Measurements from ENCODE around the gene SLC18A2.
"Not testable (repeated sequence)": the region's sequence is repeated elsewhere in the genome, so short reads cannot be mapped to it uniquely, and the experiment has no call there.

SLC18A2 gene

DNA sequence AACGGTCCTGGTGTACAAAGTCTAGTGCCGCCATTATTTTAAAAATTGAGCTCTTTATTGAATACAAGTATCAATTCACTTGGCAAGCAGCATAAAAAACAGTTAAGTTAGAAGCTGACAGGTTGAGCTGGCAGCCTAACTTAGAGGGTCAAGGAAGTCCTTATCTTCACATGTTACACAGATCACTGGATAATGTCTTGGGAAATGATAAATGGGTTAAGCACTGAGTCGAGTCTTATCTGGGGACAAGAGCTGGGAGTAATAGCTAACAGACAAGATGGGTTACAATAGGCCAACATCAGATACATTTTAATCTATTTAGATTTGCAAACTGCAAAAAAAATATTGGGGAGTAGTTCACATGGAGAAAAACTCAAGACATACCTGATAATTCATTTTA is 34.2 kb downstream of the SLC18A2 start:
- TF ChIP-seq, protein P1, sequence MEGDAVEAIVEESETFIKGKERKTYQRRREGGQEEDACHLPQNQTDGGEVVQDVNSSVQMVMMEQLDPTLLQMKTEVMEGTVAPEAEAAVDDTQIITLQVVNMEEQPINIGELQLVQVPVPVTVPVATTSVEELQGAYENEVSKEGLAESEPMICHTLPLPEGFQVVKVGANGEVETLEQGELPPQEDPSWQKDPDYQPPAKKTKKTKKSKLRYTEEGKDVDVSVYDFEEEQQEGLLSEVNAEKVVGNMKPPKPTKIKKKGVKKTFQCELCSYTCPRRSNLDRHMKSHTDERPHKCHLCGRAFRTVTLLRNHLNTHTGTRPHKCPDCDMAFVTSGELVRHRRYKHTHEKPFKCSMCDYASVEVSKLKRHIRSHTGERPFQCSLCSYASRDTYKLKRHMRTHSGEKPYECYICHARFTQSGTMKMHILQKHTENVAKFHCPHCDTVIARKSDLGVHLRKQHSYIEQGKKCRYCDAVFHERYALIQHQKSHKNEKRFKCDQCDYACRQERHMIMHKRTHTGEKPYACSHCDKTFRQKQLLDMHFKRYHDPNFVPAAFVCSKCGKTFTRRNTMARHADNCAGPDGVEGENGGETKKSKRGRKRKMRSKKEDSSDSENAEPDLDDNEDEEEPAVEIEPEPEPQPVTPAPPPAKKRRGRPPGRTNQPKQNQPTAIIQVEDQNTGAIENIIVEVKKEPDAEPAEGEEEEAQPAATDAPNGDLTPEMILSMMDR (IDR thresholded peaks at IDR 0.05; ENCODE audit: low read length) = no peak
- TF ChIP-seq EZH2 (optimal IDR thresholded peaks at IDR 0.05; ENCODE audit: low read depth, low read length) = no peak
- TF ChIP-seq EZH2phosphoT487 (IDR thresholded peaks at IDR 0.05; ENCODE audit: low read length) = no peak
- no peaks in the 10 kb centered on the region for H3K9me3 ChIP-seq (replicated peaks; ENCODE audit: insufficient read depth, low read length)
- no peak overlapping the region for H3K27ac ChIP-seq (ENCODE audit: low read length)
- H3K4me3 ChIP-seq (ENCODE audit: low read length) = no peak overlapping the region
- no peak overlapping the region for H3K9ac ChIP-seq (ENCODE audit: low read length)
- no peaks in the 10 kb centered on the region for H3K9me2 ChIP-seq (replicated peaks; ENCODE audit: insufficient read depth, low read length)
- H3K4me1 ChIP-seq (ENCODE audit: low read length) = no peaks in the 10 kb centered on the region
- DNase-seq = no peak
- H3F3A ChIP-seq (ENCODE audit: insufficient read depth, low read length) = no peaks in the 10 kb centered on the region
- H3K4me2 ChIP-seq (ENCODE audit: low read depth, low read length) = no peak overlapping the region
- H3K27me3 ChIP-seq (replicated peaks; ENCODE audit: insufficient read depth, low read length) = no peaks in the 10 kb centered on the region
- H2AFZ ChIP-seq (ENCODE audit: low read length) = no peak overlapping the region
- H3K36me3 ChIP-seq (replicated peaks; ENCODE audit: insufficient read depth, low read length) = no peaks in the 10 kb centered on the region
- no peaks in the 10 kb centered on the region for H4K20me1 ChIP-seq (ENCODE audit: insufficient read depth, low read length)
- no peaks in the 10 kb centered on the region for H3K79me2 ChIP-seq (ENCODE audit: low read length)

DNA sequence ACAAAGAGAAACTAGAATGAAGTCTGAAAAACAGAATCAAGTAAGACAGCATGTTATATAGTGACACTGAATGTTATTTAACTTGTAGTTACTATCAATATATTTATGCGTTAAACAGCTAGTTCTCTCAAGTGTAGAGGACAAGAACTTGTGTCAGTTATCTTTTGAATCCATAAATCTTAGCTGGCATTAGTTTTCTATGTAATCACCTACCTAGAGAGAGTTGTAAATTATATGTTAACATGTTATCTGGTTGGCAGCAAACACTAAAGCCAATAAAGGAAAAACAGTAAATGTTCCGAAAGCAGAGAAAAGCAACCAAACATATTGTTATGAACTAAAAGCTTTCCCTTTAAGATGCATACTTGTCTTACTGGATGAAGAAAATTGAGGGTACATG is 36.8 kb downstream of the SLC18A2 start:
- H4K20me1 ChIP-seq (ENCODE audit: insufficient read depth, low read length) = no peaks in the 10 kb centered on the region
- H3K4me2 ChIP-seq (ENCODE audit: low read depth, low read length) = no peak overlapping the region
- no peaks in the 10 kb centered on the region for H3K36me3 ChIP-seq (replicated peaks; ENCODE audit: insufficient read depth, low read length)
- no peaks in the 10 kb centered on the region for H3K27me3 ChIP-seq (replicated peaks; ENCODE audit: insufficient read depth, low read length)
- no peak overlapping the region for H3K9ac ChIP-seq (ENCODE audit: low read length)
- TF ChIP-seq EZH2 (optimal IDR thresholded peaks at IDR 0.05; ENCODE audit: low read depth, low read length) (no peak), EZH2phosphoT487 (IDR thresholded peaks at IDR 0.05; ENCODE audit: low read length) (no peak)
- TF ChIP-seq, protein P1 (IDR thresholded peaks at IDR 0.05; ENCODE audit: low read length) = no peak
- H3K4me1 ChIP-seq (ENCODE audit: low read length) = no peaks in the 10 kb centered on the region
- no peak overlapping the region for H2AFZ ChIP-seq (ENCODE audit: low read length)
- no peaks in the 10 kb centered on the region for H3K79me2 ChIP-seq (ENCODE audit: low read length)
- no peak overlapping the region for H3K27ac ChIP-seq (ENCODE audit: low read length)
- H3F3A ChIP-seq (ENCODE audit: insufficient read depth, low read length) = no peaks in the 10 kb centered on the region
- H3K9me3 ChIP-seq (replicated peaks; ENCODE audit: insufficient read depth, low read length) = no peaks in the 10 kb centered on the region
- DNase-seq = no peak
- no peaks in the 10 kb centered on the region for H3K9me2 ChIP-seq (replicated peaks; ENCODE audit: insufficient read depth, low read length)
- no peak overlapping the region for H3K4me3 ChIP-seq (ENCODE audit: low read length)

DNA sequence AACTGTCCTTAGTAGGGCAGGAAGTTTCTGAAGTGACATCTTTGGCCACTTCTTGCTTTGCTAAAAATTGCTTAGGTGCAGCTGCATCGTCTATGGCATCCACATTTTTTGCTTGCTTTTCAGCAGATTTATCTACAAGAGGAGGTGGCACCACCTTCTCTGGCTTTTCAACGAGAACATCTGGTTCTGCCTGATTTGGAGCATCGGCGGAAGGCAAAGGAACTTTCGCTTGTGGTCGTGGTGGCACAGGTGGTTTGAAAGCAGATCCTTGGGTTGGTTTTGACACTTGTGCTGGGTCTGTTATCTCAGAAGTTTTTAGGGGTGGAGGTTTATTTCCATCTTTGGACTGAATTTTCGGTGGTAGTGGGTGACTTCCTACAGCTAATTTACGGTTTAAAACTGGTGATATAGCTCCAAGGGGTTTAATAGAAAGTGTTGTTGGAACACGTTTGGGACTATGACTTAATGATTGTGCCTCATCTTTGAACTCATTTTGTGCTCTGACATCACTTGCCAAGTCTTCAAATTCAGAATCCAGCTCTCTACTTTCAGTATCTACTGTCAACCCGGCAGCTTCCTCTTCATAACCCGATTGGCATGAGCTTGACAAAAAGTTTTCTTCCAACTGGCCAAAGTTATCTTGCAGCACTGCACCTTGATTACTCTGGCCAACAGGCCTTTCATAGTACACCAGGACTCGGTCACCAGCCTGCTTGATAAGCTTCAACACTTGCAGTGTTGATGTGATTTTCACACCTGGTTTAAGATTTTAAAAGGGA is 44.0 kb downstream of the SLC18A2 start:
- Histone ChIP-seq H3K9ac (ENCODE audit: low read length) (no peak overlapping the region), H3K9me2 (replicated peaks; ENCODE audit: insufficient read depth, low read length) (no peaks in the 10 kb centered on the region), H3K27me3 (replicated peaks; ENCODE audit: insufficient read depth, low read length) (no peaks in the 10 kb centered on the region), H2AFZ (ENCODE audit: low read length) (no peak overlapping the region), H3K27ac (ENCODE audit: low read length) (no peak overlapping the region), H3K79me2 (ENCODE audit: low read length) (no peaks in the 10 kb centered on the region), H3K4me1 (ENCODE audit: low read length) (no peaks in the 10 kb centered on the region), H3K36me3 (replicated peaks; ENCODE audit: insufficient read depth, low read length) (no peaks in the 10 kb centered on the region; the same call in 1 of the 2 replicates), H3K9me3 (replicated peaks; ENCODE audit: insufficient read depth, low read length) (no peaks in the 10 kb centered on the region), H3K4me3 (ENCODE audit: low read length) (no peak overlapping the region), H3F3A (ENCODE audit: insufficient read depth, low read length) (no peaks in the 10 kb centered on the region), H4K20me1 (ENCODE audit: insufficient read depth, low read length) (no peaks in the 10 kb centered on the region), H3K4me2 (ENCODE audit: low read depth, low read length) (no peak overlapping the region)
- TF ChIP-seq EZH2 (optimal IDR thresholded peaks at IDR 0.05; ENCODE audit: low read depth, low read length) = no peak
- DNase-seq = no peak

DNA sequence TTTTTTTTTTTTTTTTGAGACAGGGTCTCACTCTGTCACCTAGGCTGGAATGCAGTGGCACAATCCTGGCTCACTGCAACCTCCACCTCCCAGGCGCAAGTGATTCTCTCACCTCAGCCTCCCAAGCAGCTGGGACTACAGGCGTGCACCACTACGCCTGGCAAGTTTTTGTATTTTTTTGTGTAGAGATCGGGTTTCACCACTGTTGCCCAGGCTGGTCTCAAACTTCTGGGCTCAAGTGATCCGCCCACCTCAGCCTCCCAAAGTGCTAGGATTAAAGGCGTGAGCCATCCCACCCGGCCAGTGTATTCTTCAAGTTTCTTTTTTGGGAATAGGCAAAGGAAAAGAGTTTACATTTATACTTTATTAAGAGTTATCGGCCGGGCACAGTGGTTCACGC is 50.0 kb downstream of the SLC18A2 start:
- H3K4me2 ChIP-seq (ENCODE audit: low read depth, low read length); DNase-seq; H3K4me1 ChIP-seq (ENCODE audit: low read length); H3K4me3 ChIP-seq (ENCODE audit: low read length); H3K9me2 ChIP-seq (replicated peaks; ENCODE audit: insufficient read depth, low read length); H3K79me2 ChIP-seq (ENCODE audit: low read length); H3F3A ChIP-seq (ENCODE audit: insufficient read depth, low read length); H3K9me3 ChIP-seq (replicated peaks; ENCODE audit: insufficient read depth, low read length); H3K27ac ChIP-seq (ENCODE audit: low read length); H3K27me3 ChIP-seq (replicated peaks; ENCODE audit: insufficient read depth, low read length); H3K9ac ChIP-seq (ENCODE audit: low read length); H3K36me3 ChIP-seq (replicated peaks; ENCODE audit: insufficient read depth, low read length); H2AFZ ChIP-seq (ENCODE audit: low read length); H4K20me1 ChIP-seq (ENCODE audit: insufficient read depth, low read length): not testable (repeated sequence)

Data from MM.1S (cell line).